H9 (cell line): ENCODE data around the gene IGFBP7. TPM values are rescaled to one million over a fixed set of nuclear protein-coding genes. Genes with fewer than 3 reads are reported as not detected.

ENCODE experiments used
- DNase-seq: peaks from one replicate; pipeline ENCODE4 v3.0.0-alpha.2; 2017
- H2AFZ ChIP-seq: one replicate; pipeline ENCODE4 v1.6.1; 2013; ENCODE audit warnings: mild to moderate bottlenecking, low read length, control low read depth, moderate library complexity
- H2AK5ac ChIP-seq: 2 replicates; pipeline ENCODE4 v1.6.1; 2013; ENCODE audit warnings: low read length, control low read depth, mixed read lengths; ENCODE audit not compliant: insufficient read length
- H2BK120ac ChIP-seq: one replicate; pipeline ENCODE4 v1.6.1; 2013; ENCODE audit warnings: low read depth, mild to moderate bottlenecking, low read length, control low read depth, inconsistent platforms; ENCODE audit not compliant: poor library complexity, severe bottlenecking
- H2BK12ac ChIP-seq: 2 replicates; pipeline ENCODE4 v1.6.1; 2013; ENCODE audit warnings: low read length, control low read depth, mixed read lengths, low read depth; ENCODE audit not compliant: insufficient read length
- H2BK15ac ChIP-seq: 2 replicates; pipeline ENCODE4 v1.6.1; 2013; ENCODE audit warnings: low read depth, low read length, control low read depth
- H2BK20ac ChIP-seq: one replicate; pipeline ENCODE4 v1.6.1; 2013; ENCODE audit warnings: low read depth, mild to moderate bottlenecking, low read length, control low read depth, inconsistent platforms; ENCODE audit not compliant: poor library complexity, severe bottlenecking
- H2BK5ac ChIP-seq: 2 replicates; pipeline ENCODE4 v1.6.1; 2013; ENCODE audit warnings: low read length, control low read depth, mixed read lengths; ENCODE audit not compliant: insufficient read length
- H3K14ac ChIP-seq: 2 replicates; pipeline ENCODE4 v1.6.1; 2013; ENCODE audit warnings: low read length, control low read depth; ENCODE audit not compliant: insufficient read depth
- H3K18ac ChIP-seq: 2 replicates; pipeline ENCODE4 v1.6.1; 2013; ENCODE audit warnings: low read depth, mild to moderate bottlenecking, mixed read lengths, low read length, control low read depth; ENCODE audit not compliant: insufficient read length
- H3K23ac ChIP-seq: 2 replicates; pipeline ENCODE4 v1.6.1; 2013; ENCODE audit warnings: low read length, control low read depth, mixed read lengths, low read depth; ENCODE audit not compliant: insufficient read length
- H3K23me2 ChIP-seq: 2 replicates; pipeline ENCODE4 v1.6.1; 2013; ENCODE audit warnings: low read depth, mild to moderate bottlenecking, mixed read lengths, low read length, control low read depth; ENCODE audit not compliant: insufficient read length, poor library complexity, severe bottlenecking
- H3K27ac ChIP-seq: 2 replicates; pipeline ENCODE4 v1.5.1; 2013; ENCODE audit warnings: low read length, control low read depth, mixed read lengths, low read depth; ENCODE audit not compliant: insufficient read length
- H3K27me3 ChIP-seq: 2 replicates; pipeline ENCODE4 v1.6.1; 2013; ENCODE audit warnings: low read length, control low read depth, inconsistent platforms; ENCODE audit not compliant: insufficient read depth
- H3K4ac ChIP-seq: 2 replicates; pipeline ENCODE4 v1.6.1; 2013; ENCODE audit warnings: low read depth, mild to moderate bottlenecking, control low read depth, inconsistent platforms, low read length, moderate library complexity
- H3K4me1 ChIP-seq: 2 replicates; pipeline ENCODE4 v1.6.1; 2013; ENCODE audit warnings: low read length, control low read depth, inconsistent platforms; ENCODE audit not compliant: insufficient read depth
- H3K4me2 ChIP-seq: 2 replicates; pipeline ENCODE4 v1.6.1; 2013; ENCODE audit warnings: low read length, control low read depth, mixed read lengths; ENCODE audit not compliant: insufficient read length, insufficient read depth
- H3K56ac ChIP-seq: 2 replicates; pipeline ENCODE4 v1.6.1; 2013; ENCODE audit warnings: low read depth, mild to moderate bottlenecking, mixed read lengths, low read length, control low read depth; ENCODE audit not compliant: insufficient read length
- H3K79me1 ChIP-seq: 2 replicates; pipeline ENCODE4 v1.6.1; 2013; ENCODE audit warnings: low read depth, mild to moderate bottlenecking, moderate library complexity, low read length, control low read depth, inconsistent platforms; ENCODE audit not compliant: insufficient read depth, poor library complexity, severe bottlenecking
- H3K79me2 ChIP-seq: 2 replicates; pipeline ENCODE4 v1.6.1; 2013; ENCODE audit warnings: low read length, control low read depth, inconsistent platforms; ENCODE audit not compliant: insufficient read depth
- H3K9ac ChIP-seq: 2 replicates; pipeline ENCODE4 v1.6.1; 2013; ENCODE audit warnings: low read length, control low read depth, mixed read lengths; ENCODE audit not compliant: insufficient read length; ENCODE audit errors: extremely low read depth
- H3K9me3 ChIP-seq: one replicate; pipeline ENCODE4 v1.6.1; 2013; ENCODE audit warnings: low read depth, low read length, inconsistent platforms; ENCODE audit not compliant: control insufficient read depth
- H3T11ph ChIP-seq: one replicate; pipeline ENCODE4 v1.6.1; 2013; ENCODE audit warnings: mild to moderate bottlenecking, low read length, control low read depth, inconsistent platforms
- H4K20me1 ChIP-seq: one replicate; pipeline ENCODE4 v1.6.1; 2013; ENCODE audit not compliant: control insufficient read depth, insufficient read length, insufficient read depth
- H4K5ac ChIP-seq: 2 replicates; pipeline ENCODE4 v1.6.1; 2013; ENCODE audit warnings: low read depth, mild to moderate bottlenecking, mixed read lengths, low read length, control low read depth; ENCODE audit not compliant: insufficient read length
- H4K8ac ChIP-seq: replicated peaks from 2 replicates; pipeline ENCODE4 v1.6.1; 2013; ENCODE audit warnings: low read length, control low read depth, mixed read lengths, low read depth; ENCODE audit not compliant: insufficient read length
- H4K91ac ChIP-seq: 2 replicates; pipeline ENCODE4 v1.6.1; 2013; ENCODE audit warnings: low read depth, mild to moderate bottlenecking, moderate library complexity, mixed read lengths, low read length, control low read depth; ENCODE audit not compliant: insufficient read length
- H3K27ac Mint-ChIP-seq, 3 experiments: 2 replicates in 2 of 3; 3 replicates in 1 of 3; pipeline ENCODE4 v1.8.0; 2020 to 2021; ENCODE audit warnings: mixed read lengths in 3 of 3, mild to moderate bottlenecking in 1 of 3, moderate library complexity in 1 of 3
- H3K27me3 Mint-ChIP-seq: 2 replicates; pipeline ENCODE4 v1.8.0; 2021; ENCODE audit warnings: low read depth, mild to moderate bottlenecking, moderate library complexity, mixed read lengths
- H3K36me3 Mint-ChIP-seq, 3 experiments: 2 replicates in 2 of 3; 3 replicates in 1 of 3; pipeline ENCODE4 v1.8.0; 2020 to 2021; ENCODE audit warnings: low read depth in 3 of 3, mixed read lengths in 3 of 3; ENCODE audit not compliant: insufficient read depth in 1 of 3
- H3K4me1 Mint-ChIP-seq, 2 experiments: 2 replicates each; pipeline ENCODE4 v1.8.0; 2020; ENCODE audit warnings: mixed read lengths in 2 of 2
- H3K4me3 Mint-ChIP-seq, 2 experiments: 2 replicates in 1 of 2; 3 replicates in 1 of 2; pipeline ENCODE4 v1.8.0; 2020 to 2021; ENCODE audit warnings: mild to moderate bottlenecking in 2 of 2, mixed read lengths in 2 of 2, moderate library complexity in 1 of 2
- H3K9me3 Mint-ChIP-seq, 2 experiments: 2 replicates in 1 of 2; 3 replicates in 1 of 2; pipeline ENCODE4 v1.8.0; 2020; ENCODE audit warnings: mild to moderate bottlenecking in 2 of 2, mixed read lengths in 2 of 2, moderate library complexity in 1 of 2
- WGBS: extraction: QIAGEN DNeasy Blood & Tissue Kit; methylation state at CpG from one replicate; pipeline ENCODE4 v1.1.7; 2013; ENCODE audit warnings: missing lambda C conversion rate, low lambda C conversion rate, mixed read lengths; ENCODE audit not compliant: insufficient read length; ENCODE audit errors: extremely low coverage; 5-methylcytosine and 5-hydroxymethylcytosine counted together
- total RNA-seq: library from RNA; stranded (reverse); gene quantifications from 2 replicates; pipeline ENCODE4 v1.2.1, GENCODE V29; 2021
- TF ChIP-seq, protein P1 (sequence below): fragments of 200-600 bp; sonication (generic); conservative IDR thresholded peaks from 3 replicates; pipeline ENCODE4 v1.8.0; 2021; ENCODE audit warnings: antibody characterized with exemption, mild to moderate bottlenecking

Gene IGFBP7
- total RNA-seq, 1 experiment from 2014 or later: 0.37 TPM

DNA sequence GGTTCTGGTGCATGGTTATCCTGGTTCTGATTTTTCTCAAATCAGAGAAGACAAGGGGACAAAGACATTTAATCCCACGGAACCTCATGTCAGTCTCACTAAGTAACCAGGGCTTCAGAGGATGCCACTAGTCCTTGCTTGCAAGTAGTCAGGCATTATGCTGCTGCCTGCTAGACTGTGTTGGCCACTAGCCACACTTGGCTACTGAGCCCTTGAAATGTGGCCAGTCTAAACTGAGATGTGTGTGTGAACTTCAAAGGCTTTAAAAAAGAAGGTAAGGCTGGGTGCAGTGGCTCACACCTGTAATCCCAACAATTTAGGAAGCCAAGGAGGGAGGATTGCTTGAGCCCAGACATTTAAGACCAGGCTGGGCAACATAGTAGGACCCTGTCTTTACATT lies 48.6 kb upstream of the IGFBP7 start:
- Histone ChIP-seq H3K4ac (no peak overlapping the region), H2BK15ac (no peak overlapping the region), H3K14ac (no peak overlapping the region), H3K27me3 (no peaks in the 10 kb centered on the region; the same call in 1 of the 2 replicates), H3K4me2 (no peak overlapping the region), H2AK5ac (no peak overlapping the region), H3K27ac (no peak overlapping the region), H3K4me1 (no peaks in the 10 kb centered on the region), H4K8ac (no peak overlapping the region), H2BK5ac (no peak overlapping the region), H4K5ac (no peak overlapping the region), H4K20me1 (no peaks in the 10 kb centered on the region), H3K18ac (no peak overlapping the region), H3T11ph (no peak overlapping the region), H3K56ac (no peak overlapping the region), H2BK120ac (no peak overlapping the region), H3K79me1 (no peaks in the 10 kb centered on the region), H3K23ac (no peak overlapping the region), H3K9ac (no peak overlapping the region), H3K23me2 (no peaks in the 10 kb centered on the region), H2BK12ac (no peak overlapping the region), H3K9me3 (no peaks in the 10 kb centered on the region), H2AFZ (no peak overlapping the region), H2BK20ac (no peak overlapping the region), H3K79me2 (no peaks in the 10 kb centered on the region), H4K91ac (no peak overlapping the region)
- no peak for DNase-seq
- Mint-ChIP-seq H3K27ac (no peak overlapping the region), H3K36me3 (peaks cover 0 to 21% (median 11%) of the 10 kb centered on the region in 3 experiments; a peak in 5 of 7 replicates), H3K27me3 (peaks cover 72% of the 10 kb centered on the region), H3K4me1 (peaks cover 12 to 20% of the 10 kb centered on the region in 2 experiments), H3K4me3 (no peak overlapping the region), H3K9me3 (peaks cover 19 to 22% of the 10 kb centered on the region in 2 experiments)
- no CpG with 5 or more reads among the region's 1 CpG for WGBS
- TF ChIP-seq, protein P1, sequence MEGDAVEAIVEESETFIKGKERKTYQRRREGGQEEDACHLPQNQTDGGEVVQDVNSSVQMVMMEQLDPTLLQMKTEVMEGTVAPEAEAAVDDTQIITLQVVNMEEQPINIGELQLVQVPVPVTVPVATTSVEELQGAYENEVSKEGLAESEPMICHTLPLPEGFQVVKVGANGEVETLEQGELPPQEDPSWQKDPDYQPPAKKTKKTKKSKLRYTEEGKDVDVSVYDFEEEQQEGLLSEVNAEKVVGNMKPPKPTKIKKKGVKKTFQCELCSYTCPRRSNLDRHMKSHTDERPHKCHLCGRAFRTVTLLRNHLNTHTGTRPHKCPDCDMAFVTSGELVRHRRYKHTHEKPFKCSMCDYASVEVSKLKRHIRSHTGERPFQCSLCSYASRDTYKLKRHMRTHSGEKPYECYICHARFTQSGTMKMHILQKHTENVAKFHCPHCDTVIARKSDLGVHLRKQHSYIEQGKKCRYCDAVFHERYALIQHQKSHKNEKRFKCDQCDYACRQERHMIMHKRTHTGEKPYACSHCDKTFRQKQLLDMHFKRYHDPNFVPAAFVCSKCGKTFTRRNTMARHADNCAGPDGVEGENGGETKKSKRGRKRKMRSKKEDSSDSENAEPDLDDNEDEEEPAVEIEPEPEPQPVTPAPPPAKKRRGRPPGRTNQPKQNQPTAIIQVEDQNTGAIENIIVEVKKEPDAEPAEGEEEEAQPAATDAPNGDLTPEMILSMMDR: no peak
